Endometrial microvascular endothelial cells (primary cell): Measurements from ENCODE around the gene IL17C. TPM values are rescaled to one million over a fixed set of nuclear protein-coding genes. Genes with fewer than 3 reads are reported as not detected.

Experiments
- in situ Hi-C: cut with HindIII; loops from 2 replicates; pipeline ENCODE4 v1.10.0; 2017; ENCODE audit warnings: low sequenced_read_pairs, low pct_unique_long_range_greater_than_20kb; ENCODE audit errors: inconsistent ontology term
- total RNA-seq: library from RNA; depleted of rRNA; stranded (reverse); fragments of >200 nt; gene quantifications from one replicate; pipeline ENCODE4 v1.2.3, GENCODE V29; 2015; ENCODE audit errors: inconsistent ontology term

Gene IL17C
- total RNA-seq, 1 donor from 2014 or later = not detected

- in situ Hi-C loops = no loop called here
Observed at GRCh38 chr16:88639231-88640038, 1.1 kb downstream of the IL17C start.

- in situ Hi-C loops = no loop called here
Observed at GRCh38 chr16:88640039-88640495, 1.7 kb downstream of the IL17C start.

- in situ Hi-C loops = no loop called here
Observed at GRCh38 chr16:88640498-88641247, 2.3 kb downstream of the IL17C start.

- in situ Hi-C loops = no loop called here
Observed at GRCh38 chr16:88642881-88643643, 4.7 kb downstream of the IL17C start.

- in situ Hi-C loops = no loop called here
Observed at GRCh38 chr16:88643644-88643932, 5.2 kb downstream of the IL17C start.

GRCh38 chr16:88645455-88645854, 7.1 kb downstream of the IL17C start:
- in situ Hi-C loops = no loop called here

GRCh38 chr16:88645941-88646340, 7.6 kb downstream of the IL17C start:
- in situ Hi-C loops = no loop called here

- in situ Hi-C loops = no loop called here
Observed at GRCh38 chr16:88646345-88647034, 8.1 kb downstream of the IL17C start.

GRCh38 chr16:88647178-88648070, 9.1 kb downstream of the IL17C start:
- in situ Hi-C loops = no loop called here

GRCh38 chr16:88649195-88649923, 11.0 kb downstream of the IL17C start:
- in situ Hi-C loops = no loop called here

- in situ Hi-C loops = no loop called here
Observed at GRCh38 chr16:88649924-88650748, 11.8 kb downstream of the IL17C start.

- in situ Hi-C loops = no loop called here
Observed at GRCh38 chr16:88650749-88651275, 12.4 kb downstream of the IL17C start, which contains the start of gene CYBA. Gene CYBA (minus strand): TSS chr16:88651053. CDS start chr16:88651013, 40 bp downstream.

GRCh38 chr16:88651276-88651988, 13.1 kb downstream of the IL17C start:
- in situ Hi-C loops = no loop called here

- in situ Hi-C loops = no loop called here
Observed at GRCh38 chr16:88651989-88652761, 13.8 kb downstream of the IL17C start.

- in situ Hi-C loops = no loop called here
Observed at GRCh38 chr16:88652762-88653063, 14.3 kb downstream of the IL17C start.
